GM23338 (cell line): ENCODE data around the gene SC5D. TPM values are rescaled to one million over a fixed set of nuclear protein-coding genes. Genes with fewer than 3 reads are reported as not detected.

ENCODE experiments used
- CREB1 ChIP-seq: fragments of 250-450 bp; sonication (Bioruptor Pico); IDR thresholded peaks from 2 replicates; pipeline ENCODE4 v1.5.0; 2020; ENCODE audit warnings: low read depth, mild to moderate bottlenecking, moderate library complexity
- EZH2phosphoT487 ChIP-seq: fragments of 200-600 bp; sonication (generic); IDR thresholded peaks from one replicate; pipeline ENCODE4 v1.8.1; 2018; ENCODE audit warnings: antibody characterized with exemption; ENCODE audit not compliant: unreplicated experiment
- STAT1 ChIP-seq: IDR thresholded peaks from one replicate; pipeline ENCODE4 v1.6.1; 2016; ENCODE audit warnings: antibody characterized with exemption; ENCODE audit not compliant: unreplicated experiment
- ZNF114 ChIP-seq: fragments of 250-450 bp; sonication (Bioruptor Pico); IDR thresholded peaks from 2 replicates; pipeline ENCODE4 v1.5.0; 2020; ENCODE audit warnings: mild to moderate bottlenecking, moderate library complexity
- ZNF462 ChIP-seq: fragments of 250-450 bp; sonication (Bioruptor Pico); IDR thresholded peaks from 2 replicates; pipeline ENCODE4 v1.5.0; 2020; ENCODE audit warnings: mild to moderate bottlenecking, moderate library complexity
- polyA plus RNA-seq: library from polyadenylated mRNA; unstranded; fragments of >200 nt; fragmentation: Nextera tagmentation; extraction: Ambion mirVana; gene quantifications from 2 replicates; pipeline ENCODE4 v1.2.1, GENCODE V29; 2016
- total RNA-seq: library from RNA; depleted of rRNA; stranded (reverse); fragments of >200 nt; shearing (Covaris generic); gene quantifications from 2 replicates; pipeline ENCODE4 v1.2.3, GENCODE V29; 2014
- TF ChIP-seq, protein P1 (sequence below): IDR thresholded peaks from 2 replicates; pipeline ENCODE4 v1.6.1; 2016; ENCODE audit warnings: antibody characterized with exemption
- TF ChIP-seq, protein P2 (sequence below): IDR thresholded peaks from one replicate; pipeline ENCODE4 v1.6.1; 2018; ENCODE audit warnings: antibody characterized with exemption; ENCODE audit not compliant: unreplicated experiment

SC5D gene
- total and polyA plus RNA-seq, 2 experiments from 2014 or later, result 79.0 to 138 TPM

- no peak for TF ChIP-seq ZNF462 (CRISPR knock-in tag)
- no peak for TF ChIP-seq STAT1
- TF ChIP-seq, protein P1, sequence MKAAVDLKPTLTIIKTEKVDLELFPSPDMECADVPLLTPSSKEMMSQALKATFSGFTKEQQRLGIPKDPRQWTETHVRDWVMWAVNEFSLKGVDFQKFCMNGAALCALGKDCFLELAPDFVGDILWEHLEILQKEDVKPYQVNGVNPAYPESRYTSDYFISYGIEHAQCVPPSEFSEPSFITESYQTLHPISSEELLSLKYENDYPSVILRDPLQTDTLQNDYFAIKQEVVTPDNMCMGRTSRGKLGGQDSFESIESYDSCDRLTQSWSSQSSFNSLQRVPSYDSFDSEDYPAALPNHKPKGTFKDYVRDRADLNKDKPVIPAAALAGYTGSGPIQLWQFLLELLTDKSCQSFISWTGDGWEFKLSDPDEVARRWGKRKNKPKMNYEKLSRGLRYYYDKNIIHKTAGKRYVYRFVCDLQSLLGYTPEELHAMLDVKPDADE, result no peak
- TF ChIP-seq, protein P2, sequence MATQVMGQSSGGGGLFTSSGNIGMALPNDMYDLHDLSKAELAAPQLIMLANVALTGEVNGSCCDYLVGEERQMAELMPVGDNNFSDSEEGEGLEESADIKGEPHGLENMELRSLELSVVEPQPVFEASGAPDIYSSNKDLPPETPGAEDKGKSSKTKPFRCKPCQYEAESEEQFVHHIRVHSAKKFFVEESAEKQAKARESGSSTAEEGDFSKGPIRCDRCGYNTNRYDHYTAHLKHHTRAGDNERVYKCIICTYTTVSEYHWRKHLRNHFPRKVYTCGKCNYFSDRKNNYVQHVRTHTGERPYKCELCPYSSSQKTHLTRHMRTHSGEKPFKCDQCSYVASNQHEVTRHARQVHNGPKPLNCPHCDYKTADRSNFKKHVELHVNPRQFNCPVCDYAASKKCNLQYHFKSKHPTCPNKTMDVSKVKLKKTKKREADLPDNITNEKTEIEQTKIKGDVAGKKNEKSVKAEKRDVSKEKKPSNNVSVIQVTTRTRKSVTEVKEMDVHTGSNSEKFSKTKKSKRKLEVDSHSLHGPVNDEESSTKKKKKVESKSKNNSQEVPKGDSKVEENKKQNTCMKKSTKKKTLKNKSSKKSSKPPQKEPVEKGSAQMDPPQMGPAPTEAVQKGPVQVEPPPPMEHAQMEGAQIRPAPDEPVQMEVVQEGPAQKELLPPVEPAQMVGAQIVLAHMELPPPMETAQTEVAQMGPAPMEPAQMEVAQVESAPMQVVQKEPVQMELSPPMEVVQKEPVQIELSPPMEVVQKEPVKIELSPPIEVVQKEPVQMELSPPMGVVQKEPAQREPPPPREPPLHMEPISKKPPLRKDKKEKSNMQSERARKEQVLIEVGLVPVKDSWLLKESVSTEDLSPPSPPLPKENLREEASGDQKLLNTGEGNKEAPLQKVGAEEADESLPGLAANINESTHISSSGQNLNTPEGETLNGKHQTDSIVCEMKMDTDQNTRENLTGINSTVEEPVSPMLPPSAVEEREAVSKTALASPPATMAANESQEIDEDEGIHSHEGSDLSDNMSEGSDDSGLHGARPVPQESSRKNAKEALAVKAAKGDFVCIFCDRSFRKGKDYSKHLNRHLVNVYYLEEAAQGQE, result no peak
- no peak for TF ChIP-seq ZNF114 (CRISPR knock-in tag)
- TF ChIP-seq EZH2phosphoT487, result no peak
- no peak for TF ChIP-seq CREB1 (CRISPR knock-in tag)
Observed at GRCh38 chr11:121336279-121336937, 43.8 kb downstream of the SC5D start (continued).
